HG03575 (cell line): ENCODE measurements around the gene LINC00632.
"Not testable (repeated sequence)": the region's sequence is repeated elsewhere in the genome, so short reads cannot be mapped to it uniquely, and the experiment has no call there.

Experiments
- ATAC-seq: cut with Tn5 transposase; IDR thresholded peaks from one replicate; pipeline ENCODE4 v1.9.1; 2021; ENCODE audit not compliant: unreplicated experiment, insufficient number of reproducible peaks, low FRiP score; ENCODE audit errors: extremely low read depth

The LINC00632 gene

DNA sequence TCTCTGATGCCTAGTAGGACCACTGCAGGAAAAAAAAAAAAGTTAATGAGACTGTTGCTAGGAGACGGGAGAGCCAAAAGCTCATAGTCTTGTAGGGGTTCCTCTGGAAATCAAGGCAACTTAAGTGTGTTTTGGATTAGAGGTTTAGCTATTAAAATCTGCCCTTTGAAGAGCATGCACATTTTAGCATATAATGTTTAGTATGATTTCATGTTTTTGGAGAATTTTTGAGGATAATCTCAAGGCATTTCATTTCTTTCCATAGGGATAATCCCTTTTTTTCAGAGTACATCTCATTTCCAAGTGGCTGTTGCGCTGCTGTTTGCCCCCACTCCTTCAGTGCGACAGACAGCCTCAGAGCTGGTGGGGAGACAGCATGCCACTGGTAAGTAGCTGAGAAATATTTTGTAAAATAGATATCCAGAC is at the start of gene LINC00632:
Gene LINC00632 (plus strand): TSS at position 339 of the 426 bp plus-strand sequence.
- no peak for ATAC-seq

DNA sequence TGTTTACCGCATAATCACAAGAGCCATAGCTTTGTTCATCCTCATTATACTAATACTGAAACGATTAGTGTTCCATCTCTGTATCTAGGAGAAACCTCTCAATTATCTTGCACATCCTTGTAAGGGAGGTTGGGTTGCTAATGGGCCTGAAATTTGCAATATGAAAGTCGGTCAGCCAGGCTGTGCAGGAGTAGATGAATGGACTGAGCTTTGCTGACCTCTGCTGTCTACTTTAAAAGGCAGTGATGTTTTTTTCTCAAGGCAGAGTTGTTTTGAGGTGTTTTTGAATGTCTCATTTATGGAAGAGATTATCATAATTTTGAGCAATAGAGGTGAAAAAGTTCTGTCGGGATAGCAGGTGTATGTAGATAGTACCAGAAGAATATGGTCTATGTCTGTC is 47.9 kb upstream of the LINC00632 start:
- no peak for ATAC-seq

DNA sequence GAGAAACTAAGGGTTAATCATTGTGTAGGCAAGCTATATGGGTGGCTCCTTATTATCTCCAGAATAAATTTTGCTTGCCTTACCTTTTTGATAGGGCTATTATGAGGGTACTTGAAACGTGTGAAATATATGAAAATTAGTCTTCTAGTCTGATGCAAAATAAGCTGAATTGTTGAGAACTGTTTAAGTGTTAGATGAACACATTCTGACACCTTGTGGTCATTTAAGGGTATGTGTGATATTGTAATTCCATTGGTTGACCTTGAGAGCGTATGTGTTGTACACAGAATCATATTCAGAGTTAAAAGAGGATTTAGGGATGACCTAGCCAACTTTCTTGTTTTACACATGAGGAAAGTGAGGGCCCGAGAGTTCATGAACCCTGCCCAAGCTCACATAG is 44.6 kb upstream of the LINC00632 start:
- ATAC-seq: no peak

GRCh38 chrX:140672840-140673731 is 36.5 kb upstream of the LINC00632 start:
- ATAC-seq: no peak

DNA sequence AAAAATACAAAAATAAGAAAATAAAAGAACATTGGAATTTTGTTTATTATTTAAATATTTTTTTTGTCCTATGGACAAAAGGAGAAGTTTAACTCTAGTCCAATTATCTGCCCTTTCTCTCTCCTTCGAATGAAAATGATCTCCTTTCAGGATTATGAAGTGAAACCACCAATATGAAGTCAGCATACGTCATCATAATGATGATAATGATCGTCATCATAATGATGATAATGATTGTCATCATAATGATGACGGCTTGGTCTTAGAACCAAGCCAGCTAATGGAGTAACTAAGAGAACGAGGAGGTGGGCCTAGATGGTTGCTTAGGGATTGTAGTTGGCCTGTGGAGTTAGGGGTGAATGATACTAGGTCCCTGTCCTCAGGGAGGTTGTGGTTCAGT is 21.9 kb upstream of the LINC00632 start:
- ATAC-seq: no peak

DNA sequence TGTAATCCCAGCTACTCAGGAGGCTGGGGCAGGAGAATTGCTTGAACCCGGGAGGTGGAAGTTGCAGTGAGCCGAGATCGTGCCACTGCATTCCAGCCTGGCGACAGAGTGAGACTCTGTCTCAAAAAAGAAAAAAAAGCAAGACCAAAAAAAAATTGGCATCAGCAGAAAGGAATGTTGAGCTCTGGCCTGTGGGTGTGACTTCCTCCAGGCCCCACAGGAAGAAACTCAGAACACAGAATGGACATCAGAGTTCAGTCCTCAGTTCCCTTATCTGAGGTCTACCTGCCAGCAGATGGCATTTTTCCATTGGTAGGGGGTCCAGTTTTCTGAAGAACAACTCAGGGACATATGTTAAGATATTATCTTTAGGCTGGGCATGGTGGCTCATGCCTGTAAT is 18.0 kb upstream of the LINC00632 start:
- ATAC-seq: not testable (repeated sequence)

GRCh38 chrX:140697618-140698017 is 11.9 kb upstream of the LINC00632 start:
- no peak for ATAC-seq

DNA sequence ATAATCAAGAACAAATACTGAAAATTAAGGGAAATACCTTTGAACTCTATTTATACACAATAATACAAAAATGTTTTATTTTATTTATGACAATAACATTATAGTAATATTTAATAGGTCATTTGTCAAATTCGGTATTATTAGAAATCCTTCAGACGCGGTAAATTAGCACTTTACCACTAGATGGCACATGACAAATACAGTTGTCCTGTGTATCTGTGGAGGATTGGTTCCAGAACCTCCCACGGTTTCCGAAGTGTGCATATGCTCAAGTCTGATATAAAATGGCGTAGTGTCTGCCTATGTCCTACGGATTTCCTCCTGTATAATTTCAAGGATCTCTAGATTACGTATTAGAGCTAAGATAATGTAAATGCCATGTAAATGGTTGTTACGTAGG is 8.1 kb upstream of the LINC00632 start:
- ATAC-seq: no peak

- ATAC-seq: no peak
Measured at GRCh38 chrX:140710710-140711109, 1.2 kb downstream of the LINC00632 start.

GRCh38 chrX:140711894-140712293 is 2.3 kb downstream of the LINC00632 start:
- no peak for ATAC-seq

- ATAC-seq: no peak
Measured at GRCh38 chrX:140712413-140713173, 3.0 kb downstream of the LINC00632 start.

GRCh38 chrX:140713174-140713539 is 3.6 kb downstream of the LINC00632 start:
- ATAC-seq: peak; percentile 78

DNA sequence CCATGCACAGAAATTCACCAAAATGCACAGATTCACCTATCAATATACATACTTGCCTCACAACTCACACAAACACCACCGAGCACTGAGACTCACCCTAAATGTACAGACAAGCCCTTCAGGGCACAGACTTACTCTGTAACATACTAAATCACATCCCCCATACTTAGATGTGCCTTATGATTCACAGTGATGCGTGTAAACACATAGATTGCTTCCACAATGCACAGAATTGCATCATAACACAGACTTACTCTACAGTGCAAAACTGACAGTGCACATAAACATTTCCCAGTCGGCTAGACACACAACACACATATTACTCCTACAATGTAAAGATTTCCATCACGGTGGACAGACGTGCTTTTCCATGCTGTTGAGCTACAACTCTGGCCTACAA is 6.2 kb downstream of the LINC00632 start:
- ATAC-seq: no peak

GRCh38 chrX:140723121-140723715 is 13.7 kb downstream of the LINC00632 start:
- no peak for ATAC-seq

GRCh38 chrX:140724309-140724708 is 14.8 kb downstream of the LINC00632 start:
- ATAC-seq: no peak

- ATAC-seq: no peak
Measured at GRCh38 chrX:140724736-140725135, 15.2 kb downstream of the LINC00632 start.

- no peak for ATAC-seq
Measured at GRCh38 chrX:140725500-140725899, 15.9 kb downstream of the LINC00632 start.

- ATAC-seq: peak; percentile 66
Measured at GRCh38 chrX:140733766-140734342, 24.3 kb downstream of the LINC00632 start.

GRCh38 chrX:140744085-140744484 is 34.5 kb downstream of the LINC00632 start:
- ATAC-seq: no peak
